NCI-H2196 treated with DMSO at 0.1 percent for 48 hours (cell line): ENCODE data around the gene JPT1.
A peak's percentile ranks its signal among the peaks of the same experiment; 100 is the strongest.
"Not testable (repeated sequence)": the region's sequence is repeated elsewhere in the genome, so short reads cannot be mapped to it uniquely, and the experiment has no call there.

Source experiments
- DNase-seq: peaks from one replicate; lab custom pipeline; 2025; ENCODE audit not compliant: unreplicated experiment; lab: John Stamatoyannopoulos, UW

JPT1 gene, protein sequence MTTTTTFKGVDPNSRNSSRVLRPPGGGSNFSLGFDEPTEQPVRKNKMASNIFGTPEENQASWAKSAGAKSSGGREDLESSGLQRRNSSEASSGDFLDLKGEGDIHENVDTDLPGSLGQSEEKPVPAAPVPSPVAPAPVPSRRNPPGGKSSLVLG

DNA sequence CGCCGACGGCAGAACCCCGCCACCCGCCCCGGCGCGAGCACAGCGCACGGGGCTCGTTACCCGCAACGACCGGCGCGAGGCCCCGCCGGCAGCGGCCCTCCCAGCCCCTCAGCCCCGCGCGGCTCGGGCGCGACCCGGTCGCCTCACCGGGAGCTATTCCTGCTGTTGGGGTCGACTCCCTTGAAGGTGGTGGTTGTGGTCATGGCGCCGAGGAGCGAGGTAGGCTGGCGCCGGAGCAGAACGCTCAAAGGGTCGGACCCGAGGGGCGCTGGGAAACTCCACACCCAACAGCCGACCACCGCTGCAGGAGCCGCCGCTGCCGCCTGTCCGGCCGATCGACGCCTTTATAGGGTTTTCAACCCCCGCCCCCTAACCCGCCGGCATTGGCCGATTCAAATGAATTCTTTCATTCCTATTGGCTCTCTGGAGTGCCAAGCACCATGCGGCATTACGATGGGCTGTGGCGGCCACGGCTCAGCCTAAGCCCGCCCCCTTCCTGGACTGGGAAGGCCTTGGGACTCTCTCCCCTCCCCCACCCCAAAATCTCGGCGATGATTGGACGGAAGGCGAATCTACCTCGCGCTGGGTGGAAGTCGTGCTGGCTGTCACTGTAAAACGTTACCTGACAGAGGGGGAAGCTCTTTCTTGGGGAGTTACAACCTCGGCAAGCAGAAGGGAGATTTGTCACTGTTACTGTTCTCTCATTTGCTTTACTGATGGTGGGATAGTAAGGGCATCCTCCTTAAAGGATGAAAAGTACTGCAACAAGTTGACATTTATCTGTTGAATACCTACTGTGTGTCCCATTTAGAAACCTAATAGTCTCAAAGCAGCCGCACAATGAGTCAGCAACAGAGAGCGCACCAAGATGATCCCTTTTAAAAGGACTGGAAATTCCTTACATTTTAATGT lies at the start of gene JPT1:
TSS of gene JPT1 (minus strand) at position 318 of the 912 bp plus-strand sequence. CDS start at position 203, 115 bp downstream.
- DNase-seq = peak; percentile 93

DNA sequence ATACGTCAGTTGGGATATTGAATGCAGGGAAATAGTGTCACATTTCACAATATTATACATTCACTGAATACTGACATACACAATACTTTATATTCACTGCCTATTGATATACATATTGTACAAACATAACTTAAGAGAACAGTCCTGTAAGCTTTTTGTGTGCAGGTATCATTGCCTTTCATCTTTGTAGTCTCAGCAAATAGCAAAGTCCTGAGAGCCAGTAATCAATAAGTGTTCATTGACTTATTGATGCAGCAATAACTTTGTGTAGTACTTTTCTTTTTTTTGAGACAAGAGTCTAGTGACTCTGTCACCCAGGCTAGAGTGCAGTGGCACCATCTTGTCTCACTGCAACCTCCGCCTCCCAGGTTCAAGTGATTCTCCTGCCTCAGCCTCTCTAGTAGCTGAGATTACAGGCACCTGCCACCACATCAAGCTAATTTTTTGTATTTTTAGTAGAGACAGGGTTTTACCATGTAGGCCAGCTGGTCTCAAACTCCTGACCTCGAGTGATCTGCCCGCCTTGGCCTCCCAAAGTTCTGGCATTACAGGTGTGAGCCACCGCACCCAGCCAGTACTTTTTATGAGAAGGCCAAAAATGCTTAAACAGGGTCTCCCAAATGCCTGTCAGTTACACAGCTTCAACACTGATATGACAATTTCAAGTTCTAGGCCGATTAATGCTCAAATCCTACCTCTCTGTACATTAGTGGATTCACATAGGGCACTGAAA lies 45.7 kb upstream of the JPT1 start:
- DNase-seq = no peak

DNA sequence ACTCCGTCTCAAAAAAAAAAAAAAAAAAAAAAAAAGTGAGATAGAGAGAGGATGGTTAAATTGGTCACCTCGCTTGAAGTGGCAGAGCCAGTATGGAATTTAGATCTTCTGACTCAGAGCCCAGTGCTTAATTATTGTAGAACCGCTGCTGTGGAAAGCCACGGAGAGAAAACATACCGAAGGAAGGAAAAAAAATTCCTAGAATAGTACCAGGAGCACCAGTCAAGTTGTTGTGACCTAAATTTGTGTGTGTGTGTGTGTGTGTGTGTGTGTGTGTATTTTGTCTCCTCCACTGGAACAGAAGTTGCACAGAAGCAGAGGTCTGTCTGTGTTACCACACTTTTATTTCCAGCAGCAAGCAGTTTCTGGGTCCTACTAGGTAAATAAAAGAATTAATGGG lies 40.6 kb upstream of the JPT1 start:
- no peak for DNase-seq

DNA sequence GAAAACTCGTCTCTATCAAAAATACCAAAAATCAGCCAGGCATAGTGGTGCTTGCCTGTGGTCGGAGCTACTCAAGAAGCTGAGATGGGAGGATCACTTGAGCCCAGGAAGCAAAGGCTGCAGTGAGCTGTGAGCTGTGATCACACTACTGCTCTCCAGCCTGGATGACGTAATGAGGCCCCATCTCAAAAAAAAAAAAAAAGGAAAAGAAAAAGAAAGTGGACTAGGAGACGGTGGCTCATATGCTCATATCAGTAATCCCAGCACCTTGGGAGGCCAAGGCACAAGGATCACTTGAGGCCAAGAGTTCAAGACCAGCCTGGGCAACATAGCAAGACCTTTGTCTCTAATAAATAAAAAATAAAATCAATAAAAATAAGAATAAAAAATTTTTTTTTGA lies 37.3 kb upstream of the JPT1 start:
- no peak for DNase-seq

DNA sequence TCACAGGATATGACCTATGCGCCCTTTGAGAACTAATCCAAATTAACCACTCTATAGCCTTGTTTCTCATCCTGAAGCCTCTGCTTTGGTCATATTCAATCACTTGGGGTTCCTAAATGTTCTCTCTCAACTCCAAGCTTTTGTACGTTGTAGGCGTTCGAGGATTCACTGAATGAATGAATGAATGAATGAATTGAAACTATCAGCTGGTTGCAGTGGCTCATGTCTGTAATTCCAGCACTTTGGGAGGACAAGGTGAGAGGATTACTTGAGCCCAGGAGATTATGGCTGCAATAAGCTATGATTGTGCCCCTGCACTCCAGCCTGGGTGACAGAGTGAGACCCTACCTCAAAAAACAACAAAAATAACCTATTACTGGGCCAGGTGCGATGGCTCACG lies 34.3 kb upstream of the JPT1 start:
- no peak for DNase-seq

DNA sequence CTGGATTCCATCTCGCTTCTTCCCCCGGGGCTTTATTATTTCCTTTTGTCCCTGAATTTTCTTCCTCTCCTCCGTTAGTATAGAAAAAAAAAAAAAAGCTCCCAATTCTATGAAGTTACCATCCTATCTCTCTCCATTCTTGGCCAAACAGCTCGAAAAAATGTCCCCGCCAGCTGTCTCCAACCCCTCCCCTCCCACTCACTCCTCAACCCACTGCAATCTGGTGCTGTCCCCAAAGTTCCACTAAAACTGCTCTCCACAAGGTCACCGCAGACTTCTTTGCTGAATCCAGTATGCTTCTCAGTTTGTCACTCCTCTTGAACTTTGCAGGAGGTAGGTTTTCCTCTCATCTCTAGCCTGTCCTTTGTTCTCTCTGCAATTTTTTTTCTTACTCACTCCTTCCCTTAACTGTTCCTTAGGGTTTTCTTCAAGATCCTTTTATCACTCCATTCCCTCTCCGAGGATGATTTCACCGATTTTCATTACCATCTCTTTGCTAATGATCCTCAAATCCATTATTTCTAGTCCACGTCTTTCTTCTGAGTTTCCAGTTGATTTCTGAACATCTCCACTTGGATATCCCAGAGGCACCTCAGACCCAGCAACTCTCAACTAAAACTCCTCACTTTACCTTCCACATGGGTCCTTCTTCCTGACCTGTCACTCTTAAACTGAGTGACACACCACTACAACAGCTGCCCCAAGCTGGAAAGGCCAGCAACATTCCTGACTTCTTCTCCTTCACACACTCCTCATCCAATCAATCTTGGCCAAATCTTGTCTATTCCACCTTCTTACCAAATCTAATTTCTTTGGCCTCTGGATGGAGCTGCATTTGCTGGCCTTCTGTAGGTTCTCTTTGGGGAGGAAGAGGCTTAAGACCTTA lies 29.9 kb upstream of the JPT1 start:
- DNase-seq = no peak

DNA sequence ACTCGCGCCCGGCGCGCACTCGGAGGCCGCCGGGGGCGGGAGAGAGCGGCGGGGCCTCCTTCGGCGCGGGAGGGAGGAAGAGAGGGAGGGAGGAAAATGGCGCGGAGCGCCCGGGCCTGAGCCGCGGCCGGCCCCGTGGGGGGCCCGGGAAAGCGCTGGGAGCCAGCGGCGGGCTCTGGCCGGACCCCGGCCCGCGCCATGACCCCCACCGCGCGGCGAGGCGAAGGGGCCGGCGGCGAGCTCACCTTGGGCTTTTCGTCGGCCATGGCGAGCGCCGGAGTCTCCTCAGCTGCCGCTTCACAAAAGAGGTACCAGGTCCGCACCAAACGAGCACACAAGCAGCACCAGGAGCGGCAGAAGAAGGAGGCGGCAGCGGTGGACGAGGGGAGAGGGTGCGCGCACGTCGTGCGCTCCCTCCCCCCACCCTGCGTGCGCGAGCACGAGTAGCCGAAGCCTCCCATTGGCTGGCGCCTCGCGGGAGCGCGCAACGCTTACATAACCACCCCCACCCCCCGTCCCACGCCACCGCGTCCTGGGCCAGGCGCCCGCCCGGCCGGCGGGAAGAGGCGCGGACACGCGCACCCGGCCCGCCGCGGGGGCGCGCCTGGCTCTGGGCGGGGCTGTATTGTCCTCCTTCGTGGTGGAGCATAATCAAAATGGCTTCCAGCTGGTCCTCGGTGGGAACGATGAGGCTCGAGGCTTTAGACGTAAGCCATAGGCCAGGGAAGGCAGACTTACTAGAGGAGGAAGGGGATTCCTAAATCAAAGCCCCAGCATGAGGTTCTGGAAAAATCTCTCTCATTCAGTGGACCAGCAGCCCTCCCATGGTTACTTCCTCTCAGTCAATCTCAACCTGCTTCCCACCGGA lies 28.5 kb upstream of the JPT1 start, which contains the start of gene SUMO2:
TSS of gene SUMO2 (minus strand) at position 391 of the 868 bp plus-strand sequence. CDS start at position 266, 125 bp downstream.
- DNase-seq = peak; percentile 71

- no peak for DNase-seq
Measured at GRCh38 chr17:75182319-75182568, 27.9 kb upstream of the JPT1 start.

DNA sequence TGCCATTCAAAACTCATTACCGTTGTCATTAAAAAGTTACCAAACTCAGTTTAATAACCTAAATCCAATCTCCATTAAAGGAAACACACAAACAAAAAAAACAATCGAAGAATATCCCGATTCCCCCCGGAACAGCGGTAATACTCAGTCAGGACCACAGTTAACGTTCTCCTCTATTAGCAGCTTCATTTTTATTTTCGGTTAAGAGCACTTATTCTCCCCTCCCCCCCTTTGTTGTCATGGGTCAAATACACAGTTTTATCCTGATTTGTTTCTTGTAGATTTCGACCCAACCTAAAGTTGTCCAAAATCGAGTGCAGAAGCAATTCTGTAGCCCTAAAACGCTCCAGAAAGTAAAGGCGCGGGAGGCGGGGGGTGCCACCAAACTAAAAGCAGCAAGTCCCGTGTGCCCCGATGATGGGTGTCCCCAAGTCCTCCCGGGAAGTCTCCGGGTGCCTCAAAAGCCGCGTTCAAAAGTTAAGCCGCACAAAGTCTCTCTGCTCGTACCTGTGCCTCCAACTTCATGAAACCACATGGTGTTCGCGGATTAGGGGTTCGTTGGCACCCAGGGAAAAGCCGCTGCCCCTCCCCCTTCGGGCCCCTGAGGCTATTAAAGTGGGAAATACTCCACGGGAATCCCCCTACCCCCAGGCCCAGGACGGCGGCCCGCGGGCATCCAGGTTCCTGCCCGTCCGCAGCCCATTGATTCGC lies 27.5 kb upstream of the JPT1 start:
- no peak for DNase-seq

DNA sequence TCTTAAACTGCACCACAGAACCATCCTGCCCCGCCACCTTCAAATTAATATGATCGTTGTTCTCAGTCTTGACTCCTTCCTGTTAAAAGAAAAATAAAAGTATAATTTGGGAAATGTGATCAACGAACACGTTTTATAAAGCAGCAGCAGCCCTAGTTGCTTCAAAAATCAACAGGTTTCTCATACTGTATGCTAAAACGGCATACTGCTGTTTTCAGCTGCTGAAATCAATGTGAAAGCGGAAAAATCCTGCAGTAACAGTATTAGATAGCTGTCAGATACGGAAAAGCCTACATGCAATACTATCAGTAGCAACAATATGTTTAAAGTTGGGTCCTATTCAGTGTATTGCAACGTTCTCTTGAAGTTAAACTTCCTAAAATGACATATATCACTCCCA lies 26.8 kb upstream of the JPT1 start:
- no peak for DNase-seq

DNA sequence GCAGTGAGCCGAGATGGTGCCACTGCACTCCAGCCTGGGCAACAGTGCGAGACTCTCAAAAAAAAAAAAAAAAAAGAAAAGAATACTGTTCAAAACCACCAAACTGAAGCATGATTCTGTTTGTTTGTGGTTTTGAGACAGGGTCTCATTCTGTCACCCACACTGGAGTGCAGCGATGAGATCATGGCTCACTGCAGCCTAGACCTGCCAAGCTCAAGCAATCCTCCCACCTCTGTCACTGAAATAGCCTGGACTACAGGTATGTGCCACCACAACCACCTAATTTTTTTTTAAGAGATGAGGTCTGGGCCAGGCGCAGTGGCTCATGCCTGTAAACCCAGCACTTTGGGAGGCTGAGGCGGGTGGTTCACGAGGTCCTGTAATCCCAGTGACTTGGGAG lies 24.1 kb upstream of the JPT1 start:
- DNase-seq = no peak

GRCh38 chr17:75176625-75177024 lies 22.3 kb upstream of the JPT1 start:
- DNase-seq = no peak

GRCh38 chr17:75174996-75175395 lies 20.7 kb upstream of the JPT1 start:
- no peak for DNase-seq

DNA sequence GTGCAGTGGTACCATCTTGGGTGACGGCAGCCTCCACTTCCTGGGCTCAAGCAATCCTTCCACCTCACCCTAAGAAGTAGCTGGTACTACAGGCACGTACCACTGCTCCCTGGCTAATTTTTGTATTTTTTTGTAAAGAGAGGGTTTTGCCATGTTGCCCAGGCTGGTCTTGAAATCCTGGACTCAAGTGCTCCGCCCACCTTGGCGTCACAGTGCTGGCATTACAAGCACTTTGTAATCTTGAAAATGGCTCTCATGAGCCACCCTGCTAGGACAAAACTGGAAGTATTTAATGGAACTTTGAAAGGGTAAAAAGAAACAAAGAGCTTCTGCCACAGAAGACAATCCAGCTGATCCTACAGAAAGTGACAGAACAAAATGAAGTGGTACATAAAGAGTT lies 19.2 kb upstream of the JPT1 start:
- no peak for DNase-seq

- DNase-seq = no peak
Measured at GRCh38 chr17:75168998-75169397, 14.7 kb upstream of the JPT1 start.

DNA sequence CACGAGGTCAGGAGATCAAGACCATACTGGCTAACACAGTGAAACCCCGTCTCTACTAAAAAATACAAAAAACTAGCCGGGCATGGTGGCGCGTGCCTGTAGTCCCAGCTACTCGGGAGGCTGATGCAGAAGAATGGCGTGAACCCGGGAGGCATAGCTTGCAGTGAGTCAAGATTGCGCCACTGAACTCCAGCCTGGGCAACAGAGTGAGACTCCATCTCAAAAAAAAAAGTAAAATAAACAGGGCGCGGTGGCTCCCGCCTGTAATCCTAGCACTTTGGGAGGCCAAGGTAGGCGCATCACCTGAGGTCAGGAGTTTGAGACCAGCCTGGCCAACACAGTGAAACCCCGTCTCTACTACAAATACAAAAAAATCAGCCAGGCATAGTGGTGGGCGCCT lies 10.3 kb upstream of the JPT1 start:
- DNase-seq = not testable (repeated sequence)

DNA sequence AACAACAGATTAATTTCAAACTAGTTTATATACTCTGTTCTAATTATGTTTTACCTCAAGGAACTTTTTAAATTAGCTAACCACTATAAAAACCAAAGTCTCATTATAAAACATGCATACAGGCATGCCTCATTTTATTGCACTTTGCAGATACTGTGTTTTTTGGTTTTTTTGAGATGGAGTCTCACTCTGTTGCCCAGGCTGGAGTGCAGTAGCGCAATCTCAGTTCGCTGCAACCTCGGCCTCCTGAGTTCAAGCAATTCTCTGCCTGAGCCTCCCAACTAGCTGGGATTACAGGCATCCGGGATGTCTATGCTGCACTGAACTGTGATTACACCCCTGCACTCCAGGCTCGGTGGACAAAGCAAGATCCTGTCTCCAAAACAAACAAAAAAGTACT lies 8.8 kb upstream of the JPT1 start:
- DNase-seq = no peak

DNA sequence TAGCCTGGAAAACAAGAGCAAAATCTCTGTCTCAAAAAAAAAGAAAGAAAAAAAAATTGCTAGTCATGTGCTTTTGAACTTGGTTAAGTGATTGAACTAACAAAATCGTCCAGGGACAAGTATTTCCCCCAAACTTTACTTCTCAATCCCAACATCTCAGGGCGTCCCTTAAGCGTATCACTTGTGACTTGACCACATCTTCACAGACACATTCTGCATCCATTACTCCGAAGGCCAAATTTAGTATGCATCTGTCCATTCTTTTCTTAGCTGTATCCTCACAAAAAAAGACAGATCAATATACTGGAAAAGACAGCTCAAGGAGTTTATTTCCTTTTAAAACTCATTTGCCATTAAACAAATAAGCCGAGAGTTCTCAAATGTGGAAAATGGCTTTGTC lies 5.9 kb upstream of the JPT1 start:
- no peak for DNase-seq

GRCh38 chr17:75159196-75160031 lies 5.1 kb upstream of the JPT1 start:
- no peak for DNase-seq
